Vagina (tissue), 2 donors: ENCODE data around the gene SNURF. TPM values are rescaled to one million over a fixed set of nuclear protein-coding genes. Genes with fewer than 3 reads are reported as not detected.
A peak's percentile ranks its signal among the peaks of the same experiment; 100 is the strongest.

Source experiments
- DNase-seq, 2 donors: peaks; one replicate each; pipeline ENCODE4 v3.0.0-alpha.2; 2017; ENCODE audit errors: extremely low spot score in 2 of 2
- H3K27ac ChIP-seq: fragments of 200-600 bp; sonication (generic); one replicate; pipeline ENCODE4 v1.5.1; 2019
- H3K27me3 ChIP-seq: fragments of 200-600 bp; sonication (generic); one replicate; pipeline ENCODE4 v1.5.1; 2019
- H3K36me3 ChIP-seq, 2 donors: fragments of 200-600 bp; sonication (generic); one replicate each; pipeline ENCODE4 v1.5.1; 2017 to 2019
- H3K4me1 ChIP-seq: fragments of 200-600 bp; sonication (generic); one replicate; pipeline ENCODE4 v1.5.1; 2019
- H3K4me3 ChIP-seq, 2 donors: fragments of 200-600 bp; sonication (generic); 1 replicate in 1 of 2; 2 replicates in 1 of 2; pipeline ENCODE4 v1.5.1; 2016 to 2019
- H3K9me3 ChIP-seq: fragments of 200-600 bp; sonication (generic); one replicate; pipeline ENCODE4 v1.5.1; 2019
- POLR2A ChIP-seq, 2 donors: fragments of 450-650 bp; IDR thresholded peaks; one replicate each; pipeline ENCODE4 v1.6.1; 2017; ENCODE audit warnings: antibody characterized with exemption in 2 of 2, mild to moderate bottlenecking in 2 of 2, moderate library complexity in 2 of 2
- POLR2AphosphoS5 ChIP-seq, 2 donors: sonication (generic); formaldehyde crosslinking; IDR thresholded peaks; one replicate each; pipeline ENCODE4 v1.9.0; 2017; ENCODE audit warnings: antibody characterized with exemption in 2 of 2, mild to moderate bottlenecking in 2 of 2, low read depth in 1 of 2; ENCODE audit not compliant: insufficient read depth in 1 of 2
- intact Hi-C: fragments of 100-400 bp; cut with DNase I; formaldehyde crosslinking; loops from one replicate; pipeline ENCODE4 v1.15.1; 2023
- total RNA-seq: library from RNA; depleted of rRNA; stranded (reverse); fragments of >200 nt; gene quantifications from one replicate; pipeline ENCODE4 v1.2.3, GENCODE V29; 2016
- TF ChIP-seq, protein P1 (sequence below), 3 experiments: fragments of 450-650 bp in 2 of 3; fragments of 200-600 bp in 1 of 3; sonication (generic) in 1 of 3; IDR thresholded peaks; one replicate each; pipeline ENCODE4 v1.5.1; 2017 to 2019; ENCODE audit warnings: antibody characterized with exemption in 3 of 3, mild to moderate bottlenecking in 2 of 3, moderate library complexity in 2 of 3

Gene SNURF
- total RNA-seq, 1 donor from 2014 or later = 10.3 TPM

DNA sequence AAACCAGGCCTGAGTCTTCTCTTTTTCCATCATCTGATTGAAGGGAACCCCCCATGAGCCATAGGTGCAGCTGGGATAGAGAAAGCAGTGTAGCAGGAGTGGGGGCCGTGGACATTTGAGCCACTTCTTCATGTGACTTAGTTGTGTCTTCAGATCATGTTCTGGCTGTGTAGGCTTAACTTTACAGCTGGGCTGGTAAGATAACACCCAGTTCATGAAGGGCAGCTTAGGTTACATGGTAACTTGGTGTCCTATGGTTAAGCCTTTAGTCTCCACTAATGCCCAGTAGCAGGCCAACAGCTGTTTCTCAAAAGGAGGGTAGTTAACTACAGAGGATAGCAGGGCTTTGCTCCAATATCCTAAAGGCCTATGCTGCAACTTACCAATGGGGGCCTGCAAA, 11.4 kb upstream of the SNURF start:
- Histone ChIP-seq H3K27ac (no peak overlapping the region), H3K27me3 (no peaks in the 10 kb centered on the region), H3K9me3 (no peaks in the 10 kb centered on the region), H3K4me1 (no peaks in the 10 kb centered on the region), H3K36me3 (no peaks in the 10 kb centered on the region), H3K4me3 (no peak overlapping the region)
- DNase-seq = no peak
- intact Hi-C loops = no loop called here
- no peak for TF ChIP-seq POLR2AphosphoS5 (IDR thresholded peaks at IDR 0.05; ENCODE audit: insufficient read depth in 1 of 2, low read depth in 1 of 2)
- no peak for TF ChIP-seq POLR2A (IDR thresholded peaks at IDR 0.05)
- TF ChIP-seq, protein P1, sequence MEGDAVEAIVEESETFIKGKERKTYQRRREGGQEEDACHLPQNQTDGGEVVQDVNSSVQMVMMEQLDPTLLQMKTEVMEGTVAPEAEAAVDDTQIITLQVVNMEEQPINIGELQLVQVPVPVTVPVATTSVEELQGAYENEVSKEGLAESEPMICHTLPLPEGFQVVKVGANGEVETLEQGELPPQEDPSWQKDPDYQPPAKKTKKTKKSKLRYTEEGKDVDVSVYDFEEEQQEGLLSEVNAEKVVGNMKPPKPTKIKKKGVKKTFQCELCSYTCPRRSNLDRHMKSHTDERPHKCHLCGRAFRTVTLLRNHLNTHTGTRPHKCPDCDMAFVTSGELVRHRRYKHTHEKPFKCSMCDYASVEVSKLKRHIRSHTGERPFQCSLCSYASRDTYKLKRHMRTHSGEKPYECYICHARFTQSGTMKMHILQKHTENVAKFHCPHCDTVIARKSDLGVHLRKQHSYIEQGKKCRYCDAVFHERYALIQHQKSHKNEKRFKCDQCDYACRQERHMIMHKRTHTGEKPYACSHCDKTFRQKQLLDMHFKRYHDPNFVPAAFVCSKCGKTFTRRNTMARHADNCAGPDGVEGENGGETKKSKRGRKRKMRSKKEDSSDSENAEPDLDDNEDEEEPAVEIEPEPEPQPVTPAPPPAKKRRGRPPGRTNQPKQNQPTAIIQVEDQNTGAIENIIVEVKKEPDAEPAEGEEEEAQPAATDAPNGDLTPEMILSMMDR (IDR thresholded peaks at IDR 0.05) = no peak

- TF ChIP-seq POLR2A (IDR thresholded peaks at IDR 0.05) (no peak), POLR2AphosphoS5 (IDR thresholded peaks at IDR 0.05; ENCODE audit: insufficient read depth in 1 of 2, low read depth in 1 of 2) (no peak)
- TF ChIP-seq, protein P1 (IDR thresholded peaks at IDR 0.05) = no peak
- H3K27ac ChIP-seq = no peak overlapping the region
- no peak for DNase-seq
- intact Hi-C loops = no loop called here
- H3K9me3 ChIP-seq = no peaks in the 10 kb centered on the region
- H3K4me3 ChIP-seq = no peak overlapping the region
- H3K27me3 ChIP-seq = no peaks in the 10 kb centered on the region
- no peaks in the 10 kb centered on the region for H3K36me3 ChIP-seq
- no peaks in the 10 kb centered on the region for H3K4me1 ChIP-seq
Observed at GRCh38 chr15:24944954-24945353, 9.8 kb upstream of the SNURF start.

DNA sequence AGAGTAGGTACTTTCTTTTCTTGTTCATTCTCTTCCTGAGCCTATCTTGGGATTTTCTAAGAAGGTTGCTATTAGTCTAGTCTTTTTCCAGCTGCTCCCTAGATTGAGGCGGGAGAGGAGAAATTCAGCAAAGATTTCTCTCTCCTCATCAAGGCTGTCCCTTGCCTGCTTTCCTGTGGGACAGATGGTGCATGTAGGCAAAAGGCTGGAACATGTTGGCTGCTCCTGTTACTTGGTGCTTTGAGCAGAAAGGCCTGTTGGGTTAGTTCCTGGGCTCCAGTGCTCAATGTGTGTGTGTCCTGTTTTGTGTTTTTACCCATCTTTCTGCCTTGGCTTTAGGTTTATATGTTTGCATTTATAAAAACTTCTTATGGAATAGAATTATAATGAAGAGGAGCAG, 9.1 kb upstream of the SNURF start:
- Histone ChIP-seq H3K27ac (no peak overlapping the region), H3K4me3 (no peak overlapping the region), H3K27me3 (no peaks in the 10 kb centered on the region), H3K4me1 (no peaks in the 10 kb centered on the region), H3K9me3 (no peaks in the 10 kb centered on the region), H3K36me3 (no peaks in the 10 kb centered on the region)
- intact Hi-C loops = no loop called here
- TF ChIP-seq POLR2A (IDR thresholded peaks at IDR 0.05) = no peak
- no peak for DNase-seq

- DNase-seq = no peak
- Histone ChIP-seq H3K36me3 (no peaks in the 10 kb centered on the region), H3K4me1 (no peaks in the 10 kb centered on the region), H3K9me3 (no peaks in the 10 kb centered on the region), H3K4me3 (no peak overlapping the region), H3K27ac (no peak overlapping the region), H3K27me3 (no peaks in the 10 kb centered on the region)
- intact Hi-C loops = no loop called here
- TF ChIP-seq, protein P1 (IDR thresholded peaks at IDR 0.05) = no peak
- TF ChIP-seq POLR2AphosphoS5 (IDR thresholded peaks at IDR 0.05; ENCODE audit: insufficient read depth in 1 of 2, low read depth in 1 of 2) (no peak), POLR2A (IDR thresholded peaks at IDR 0.05) (no peak)
Observed at GRCh38 chr15:24948495-24948894, 6.3 kb upstream of the SNURF start.

- H3K27ac ChIP-seq = peak overlapping the region; percentile 79
- intact Hi-C loops = no loop called here
- peak overlapping the region; percentile 64 to 66 for H3K4me3 ChIP-seq
- no peaks in the 10 kb centered on the region for H3K9me3 ChIP-seq
- no peaks in the 10 kb centered on the region for H3K27me3 ChIP-seq
- H3K4me1 ChIP-seq = no peaks in the 10 kb centered on the region
- H3K36me3 ChIP-seq = no peaks in the 10 kb centered on the region
- peak in 1 of 2 donors; percentile 80 for DNase-seq
- TF ChIP-seq POLR2A (IDR thresholded peaks at IDR 0.05) = no peak
- TF ChIP-seq POLR2AphosphoS5 (IDR thresholded peaks at IDR 0.05; ENCODE audit: insufficient read depth in 1 of 2, low read depth in 1 of 2) = no peak
- TF ChIP-seq, protein P1 (IDR thresholded peaks at IDR 0.05) = no peak
Observed at GRCh38 chr15:24955531-24955921, 739 bp downstream of the SNURF start.
